Fibroblast of pulmonary artery (primary cell): ENCODE measurements around the gene USP3.

Experiments
- DNase-seq: peaks from one replicate; pipeline ENCODE4 v3.0.0-alpha.2; 2010; ENCODE audit warnings: low read depth
- H3K4me3 ChIP-seq: replicated peaks from 2 replicates; pipeline ENCODE4 v1.5.1; 2011; ENCODE audit warnings: low read depth, mild to moderate bottlenecking, control low read depth, low read length, moderate library complexity
- TF ChIP-seq, protein P1 (sequence below): IDR thresholded peaks from 2 replicates; pipeline ENCODE4 v1.5.1; 2011; ENCODE audit warnings: mild to moderate bottlenecking, control low read depth, low read length, inconsistent platforms; ENCODE audit errors: missing control alignments

Gene USP3

DNA sequence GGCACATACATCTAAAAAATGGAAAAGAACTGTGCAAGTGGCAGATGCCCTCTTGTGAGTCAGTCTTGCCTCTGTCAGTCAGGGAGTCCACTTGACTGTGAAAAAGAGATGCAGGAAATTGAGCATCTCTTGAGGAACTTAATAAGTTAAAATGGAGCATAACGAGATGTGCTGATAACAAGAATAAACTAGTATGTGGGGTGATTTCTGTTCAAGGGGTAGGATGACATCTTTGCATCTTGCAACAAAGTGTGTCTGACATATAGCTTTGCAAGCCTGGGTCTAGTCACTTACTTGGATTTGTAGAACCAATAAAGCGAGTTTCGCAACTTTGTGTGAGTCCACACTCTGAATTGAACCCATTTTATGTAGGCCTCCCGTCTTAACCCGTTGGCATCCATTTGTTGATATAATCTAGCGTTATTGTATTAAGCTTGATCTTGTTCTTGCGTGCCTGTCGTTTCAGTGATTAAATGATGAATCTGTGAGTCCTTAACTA is 2.2 kb downstream of the USP3 start:
- no peak for DNase-seq
- TF ChIP-seq, protein P1, sequence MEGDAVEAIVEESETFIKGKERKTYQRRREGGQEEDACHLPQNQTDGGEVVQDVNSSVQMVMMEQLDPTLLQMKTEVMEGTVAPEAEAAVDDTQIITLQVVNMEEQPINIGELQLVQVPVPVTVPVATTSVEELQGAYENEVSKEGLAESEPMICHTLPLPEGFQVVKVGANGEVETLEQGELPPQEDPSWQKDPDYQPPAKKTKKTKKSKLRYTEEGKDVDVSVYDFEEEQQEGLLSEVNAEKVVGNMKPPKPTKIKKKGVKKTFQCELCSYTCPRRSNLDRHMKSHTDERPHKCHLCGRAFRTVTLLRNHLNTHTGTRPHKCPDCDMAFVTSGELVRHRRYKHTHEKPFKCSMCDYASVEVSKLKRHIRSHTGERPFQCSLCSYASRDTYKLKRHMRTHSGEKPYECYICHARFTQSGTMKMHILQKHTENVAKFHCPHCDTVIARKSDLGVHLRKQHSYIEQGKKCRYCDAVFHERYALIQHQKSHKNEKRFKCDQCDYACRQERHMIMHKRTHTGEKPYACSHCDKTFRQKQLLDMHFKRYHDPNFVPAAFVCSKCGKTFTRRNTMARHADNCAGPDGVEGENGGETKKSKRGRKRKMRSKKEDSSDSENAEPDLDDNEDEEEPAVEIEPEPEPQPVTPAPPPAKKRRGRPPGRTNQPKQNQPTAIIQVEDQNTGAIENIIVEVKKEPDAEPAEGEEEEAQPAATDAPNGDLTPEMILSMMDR: no peak
- peak overlapping the region; percentile 81 for H3K4me3 ChIP-seq

GRCh38 chr15:63507878-63508818 is 3.8 kb downstream of the USP3 start:
- no peak for DNase-seq
- H3K4me3 ChIP-seq: no peak overlapping the region
- TF ChIP-seq, protein P1: no peak

GRCh38 chr15:63509056-63509954 is 4.9 kb downstream of the USP3 start:
- DNase-seq: no peak
- no peak overlapping the region for H3K4me3 ChIP-seq
- TF ChIP-seq, protein P1: no peak

GRCh38 chr15:63509955-63510940 is 5.9 kb downstream of the USP3 start:
- TF ChIP-seq, protein P1: no peak
- DNase-seq: peak; percentile 61
- no peak overlapping the region for H3K4me3 ChIP-seq

DNA sequence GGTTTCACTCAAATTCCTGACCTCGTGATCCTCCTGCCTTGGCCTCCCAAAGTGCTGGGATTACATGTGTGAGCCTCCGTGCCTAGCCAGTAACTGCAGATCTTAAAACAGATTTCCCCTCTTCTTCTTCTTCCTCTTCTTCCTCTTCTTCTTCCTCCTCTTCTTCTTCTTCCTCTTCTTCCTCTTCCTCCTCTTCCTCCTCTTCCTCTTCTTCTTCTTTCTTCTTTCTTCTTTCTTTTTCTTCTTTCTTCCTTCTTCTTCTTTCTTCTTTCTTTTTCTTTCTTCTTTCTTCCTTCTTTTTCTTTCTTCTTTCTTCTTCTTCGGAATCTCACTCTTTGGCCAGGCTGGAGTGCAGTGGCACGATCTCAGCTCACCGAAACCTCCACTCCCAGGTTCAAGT is 7.8 kb downstream of the USP3 start:
- no peak overlapping the region for H3K4me3 ChIP-seq
- TF ChIP-seq, protein P1: no peak
- no peak for DNase-seq

- DNase-seq: no peak
- TF ChIP-seq, protein P1: no peak
- H3K4me3 ChIP-seq: no peak overlapping the region
Measured at GRCh38 chr15:63513271-63513670, 8.9 kb downstream of the USP3 start.
